IMR-90 (cell line): ENCODE results near the gene NINJ2. TPM values are rescaled to one million over a fixed set of nuclear protein-coding genes. Genes with fewer than 3 reads are reported as not detected.

Experiments
- ATAC-seq: fragments of 200-7000 bp; cut with Tn5 transposase; 2 replicates; pipeline ENCODE4 v1.9.1; 2020; ENCODE audit warnings: low read depth, mild to moderate bottlenecking, moderate library complexity
- BruUV-seq: library from RNA; stranded (reverse); fragments of 400-500 nt; replicated peaks from 2 replicates; lab custom pipeline; 2021; lab: Mats Ljungman, UMichigan
- CTCF ChIA-PET: fragments of 300-600 bp; formaldehyde crosslinking; extraction: SDS; loops from one replicate; lab custom pipeline; 2021; ENCODE audit warnings: antibody characterized with exemption; lab: Yijun Ruan, JAX
- POLR2A ChIA-PET: fragments of 300-600 bp; sonication (Branson Sonifier 250); formaldehyde crosslinking; loops from one replicate; lab custom pipeline; 2022; ENCODE audit warnings: antibody characterized with exemption; ENCODE audit not compliant: unreplicated experiment; lab: Charles Lee
- DNase-seq: peaks from one replicate; pipeline ENCODE4 v3.0.0; 2013
- H2AFZ ChIP-seq: replicated peaks from 2 replicates; pipeline ENCODE3; 2013; ENCODE audit warnings: low read length, mild to moderate bottlenecking; ENCODE audit not compliant: poor library complexity
- H2AK5ac ChIP-seq: 2 replicates; pipeline ENCODE4 v1.6.1; 2013; ENCODE audit warnings: low read depth, low read length, inconsistent platforms
- H2AK9ac ChIP-seq: replicated peaks from 2 replicates; pipeline ENCODE3; 2013; ENCODE audit warnings: mild to moderate bottlenecking, low read depth, low read length, moderate library complexity; ENCODE audit not compliant: poor library complexity
- H2BK120ac ChIP-seq: 2 replicates; pipeline ENCODE4 v1.6.1; 2013; ENCODE audit warnings: low read depth, low read length, inconsistent platforms
- H2BK15ac ChIP-seq: 3 replicates; pipeline ENCODE4 v1.6.1; 2013; ENCODE audit warnings: low read depth, low read length, inconsistent platforms
- H2BK20ac ChIP-seq: 2 replicates; pipeline ENCODE4 v1.6.1; 2013; ENCODE audit warnings: low read depth, mild to moderate bottlenecking, inconsistent platforms, low read length, moderate library complexity
- H2BK5ac ChIP-seq: 2 replicates; pipeline ENCODE4 v1.6.1; 2013; ENCODE audit warnings: mild to moderate bottlenecking, low read depth, low read length, inconsistent platforms; ENCODE audit not compliant: poor library complexity, severe bottlenecking
- H3K14ac ChIP-seq: replicated peaks from 2 replicates; pipeline ENCODE4 v1.6.1; 2013; ENCODE audit warnings: low read depth, low read length, inconsistent platforms
- H3K18ac ChIP-seq: 2 replicates; pipeline ENCODE4 v1.6.1; 2013; ENCODE audit warnings: low read depth, low read length, control low read depth
- H3K23ac ChIP-seq: 2 replicates; pipeline ENCODE4 v1.6.1; 2013; ENCODE audit warnings: low read depth, low read length, inconsistent platforms
- H3K27ac ChIP-seq: 2 replicates; pipeline ENCODE4 v1.5.1; 2013; ENCODE audit warnings: mild to moderate bottlenecking, control low read depth, low read length; ENCODE audit not compliant: insufficient read depth
- H3K27me3 ChIP-seq: 2 replicates; pipeline ENCODE4 v1.6.1; 2013; ENCODE audit warnings: low read length; ENCODE audit not compliant: control insufficient read depth, insufficient read depth
- H3K36me3 ChIP-seq: 2 replicates; pipeline ENCODE4 v1.6.1; 2013; ENCODE audit warnings: low read length, mixed read lengths; ENCODE audit not compliant: control insufficient read depth, insufficient read depth
- H3K4ac ChIP-seq: 2 replicates; pipeline ENCODE4 v1.6.1; 2013; ENCODE audit warnings: low read depth, low read length, inconsistent platforms
- H3K4me1 ChIP-seq: 2 replicates; pipeline ENCODE4 v1.6.1; 2013; ENCODE audit warnings: low read length, mixed read lengths; ENCODE audit not compliant: control insufficient read depth, insufficient read depth
- H3K4me2 ChIP-seq: 2 replicates; pipeline ENCODE4 v1.6.1; 2013; ENCODE audit warnings: low read depth, mild to moderate bottlenecking, control low read depth, low read length, moderate library complexity
- H3K4me3 ChIP-seq: 2 replicates; pipeline ENCODE4 v1.5.1; 2013; ENCODE audit warnings: low read depth, mild to moderate bottlenecking, control low read depth, low read length, moderate library complexity; ENCODE audit not compliant: insufficient read depth
- H3K56ac ChIP-seq: 2 replicates; pipeline ENCODE4 v1.6.1; 2013; ENCODE audit warnings: low read length, inconsistent platforms; ENCODE audit not compliant: insufficient read depth; ENCODE audit errors: extremely low read depth
- H3K79me1 ChIP-seq, 2 experiments: 2 replicates each; pipeline ENCODE4 v1.6.1; 2013; ENCODE audit warnings: low read length in 2 of 2, inconsistent platforms in 1 of 2, low read depth in 1 of 2
- H3K9ac ChIP-seq: 2 replicates; pipeline ENCODE4 v1.6.1; 2013; ENCODE audit warnings: low read depth, low read length, control low read depth
- H3K9me1 ChIP-seq: 2 replicates; pipeline ENCODE4 v1.6.1; 2013; ENCODE audit warnings: low read length, inconsistent platforms; ENCODE audit not compliant: insufficient read depth
- H3K9me3 ChIP-seq: 2 replicates; pipeline ENCODE4 v1.6.1; 2013; ENCODE audit warnings: low read length; ENCODE audit not compliant: control insufficient read depth, insufficient read depth
- H4K20me1 ChIP-seq: 2 replicates; pipeline ENCODE4 v1.6.1; 2013; ENCODE audit warnings: low read length, inconsistent platforms; ENCODE audit not compliant: insufficient read depth
- H4K5ac ChIP-seq: 2 replicates; pipeline ENCODE4 v1.6.1; 2013; ENCODE audit warnings: mild to moderate bottlenecking, low read depth, low read length, control low read depth
- H4K8ac ChIP-seq, 2 experiments: 2 replicates each; pipeline ENCODE4 v1.6.1; 2013; ENCODE audit warnings: low read depth in 2 of 2, low read length in 2 of 2, control low read depth in 1 of 2, inconsistent platforms in 1 of 2
- H4K91ac ChIP-seq: 2 replicates; pipeline ENCODE4 v1.6.1; 2013; ENCODE audit warnings: low read depth, low read length, inconsistent platforms; ENCODE audit not compliant: insufficient read depth
- BHLHE40 ChIP-seq: fragments of 150-350 bp; IDR thresholded peaks from 2 replicates; pipeline ENCODE4 v1.6.1; 2016; ENCODE audit warnings: mild to moderate bottlenecking, low read depth, low read length
- CEBPB ChIP-seq: IDR thresholded peaks from 2 replicates; pipeline ENCODE4 v1.6.1; 2012; ENCODE audit warnings: low read depth, low read length, improper control_type of control experiment
- CHD1 ChIP-seq: IDR thresholded peaks from 2 replicates; pipeline ENCODE4 v1.6.1; 2012; ENCODE audit warnings: low read depth, low read length, improper control_type of control experiment
- ELK1 ChIP-seq: fragments of 150-350 bp; IDR thresholded peaks from 2 replicates; pipeline ENCODE4 v1.6.1; 2016; ENCODE audit warnings: low read depth, mild to moderate bottlenecking, low read length, moderate library complexity, borderline replicate concordance
- FOS ChIP-seq: fragments of 150-350 bp; IDR thresholded peaks from 2 replicates; pipeline ENCODE4 v1.6.1; 2016; ENCODE audit warnings: low read depth, low read length
- MAFK ChIP-seq: IDR thresholded peaks from 2 replicates; pipeline ENCODE4 v1.6.1; 2012; ENCODE audit warnings: low read depth, low read length, improper control_type of control experiment
- MAZ ChIP-seq: IDR thresholded peaks from 2 replicates; pipeline ENCODE4 v1.6.1; 2012; ENCODE audit warnings: low read depth, mild to moderate bottlenecking, low read length, improper control_type of control experiment, moderate library complexity, borderline replicate concordance
- MXI1 ChIP-seq: IDR thresholded peaks from 2 replicates; pipeline ENCODE4 v1.6.1; 2012; ENCODE audit warnings: low read depth, mild to moderate bottlenecking, low read length, moderate library complexity, borderline replicate concordance
- NFE2L2 ChIP-seq: fragments of 150-350 bp; IDR thresholded peaks from 2 replicates; pipeline ENCODE4 v1.6.1; 2016; ENCODE audit warnings: low read depth, mild to moderate bottlenecking, low read length
- POLR2A ChIP-seq: IDR thresholded peaks from 2 replicates; pipeline ENCODE4 v1.6.1; 2012; ENCODE audit warnings: mild to moderate bottlenecking, low read depth, low read length
- RAD21 ChIP-seq: IDR thresholded peaks from 2 replicates; pipeline ENCODE4 v1.6.1; 2012; ENCODE audit warnings: low read length, improper control_type of control experiment
- RCOR1 ChIP-seq: IDR thresholded peaks from 2 replicates; pipeline ENCODE4 v1.6.1; 2012; ENCODE audit warnings: mild to moderate bottlenecking, low read length, improper control_type of control experiment; ENCODE audit not compliant: insufficient replicate concordance
- RFX5 ChIP-seq: IDR thresholded peaks from 2 replicates; pipeline ENCODE4 v1.8.0; 2012; ENCODE audit warnings: low read depth, mild to moderate bottlenecking, low read length, moderate library complexity
- SMC3 ChIP-seq: fragments of 150-350 bp; IDR thresholded peaks from 2 replicates; pipeline ENCODE4 v1.6.1; 2016; ENCODE audit warnings: low read depth, mild to moderate bottlenecking, antibody characterized with exemption, low read length, moderate library complexity
- USF2 ChIP-seq: fragments of 150-350 bp; IDR thresholded peaks from 2 replicates; pipeline ENCODE4 v1.6.1; 2017; ENCODE audit warnings: mild to moderate bottlenecking, antibody characterized with exemption, low read length, low read depth
- WGBS, 2 experiments: methylation state at CpG; one replicate each; pipeline versions ENCODE4 v1.1.5 to v1.1.7; 2013; ENCODE audit warnings: missing lambda C conversion rate in 2 of 2; ENCODE audit not compliant: insufficient read length in 1 of 2; ENCODE audit errors: extremely low coverage in 2 of 2; 5-methylcytosine and 5-hydroxymethylcytosine counted together
- dilution Hi-C: fragments of 300-500 bp; cut with HindIII; formaldehyde crosslinking; loops from one replicate; pipeline ENCODE4 v1.14.3; 2018; ENCODE audit warnings: low sequenced_read_pairs; ENCODE audit not compliant: unreplicated experiment
- in situ Hi-C: fragments of 300-500 bp; cut with MboI; formaldehyde crosslinking; loops from 3 replicates; pipeline ENCODE4 v1.14.3; 2019; ENCODE audit warnings: low sequenced_read_pairs, inconsistent platforms, mixed read lengths
- intact Hi-C: fragments of 100-400 bp; cut with micrococcal nuclease; formaldehyde crosslinking; loops from 2 replicates; pipeline ENCODE4 v1.10.0; 2022
- polyA plus RNA-seq, 3 experiments: library from polyadenylated mRNA; depleted of rRNA; stranded (reverse); fragments of >200 nt; gene quantifications; 2 replicates each; pipeline ENCODE4 v1.2.3, GENCODE V29; 2012; ENCODE audit warnings: low replicate concordance in 1 of 3
- total RNA-seq: library from RNA; depleted of rRNA; stranded (reverse); fragments of >200 nt; gene quantifications from 2 replicates; pipeline ENCODE4 v1.2.3, GENCODE V29; 2012
- TF ChIP-seq, protein P1 (sequence below): conservative IDR thresholded peaks from 2 replicates; pipeline ENCODE4 v1.5.1; 2012; ENCODE audit warnings: mild to moderate bottlenecking, low read depth, low read length, improper control_type of control experiment

Gene NINJ2
- total and polyA plus RNA-seq, 2 of the 4 experiments (the other 2 are of a cell fraction): not detected

DNA sequence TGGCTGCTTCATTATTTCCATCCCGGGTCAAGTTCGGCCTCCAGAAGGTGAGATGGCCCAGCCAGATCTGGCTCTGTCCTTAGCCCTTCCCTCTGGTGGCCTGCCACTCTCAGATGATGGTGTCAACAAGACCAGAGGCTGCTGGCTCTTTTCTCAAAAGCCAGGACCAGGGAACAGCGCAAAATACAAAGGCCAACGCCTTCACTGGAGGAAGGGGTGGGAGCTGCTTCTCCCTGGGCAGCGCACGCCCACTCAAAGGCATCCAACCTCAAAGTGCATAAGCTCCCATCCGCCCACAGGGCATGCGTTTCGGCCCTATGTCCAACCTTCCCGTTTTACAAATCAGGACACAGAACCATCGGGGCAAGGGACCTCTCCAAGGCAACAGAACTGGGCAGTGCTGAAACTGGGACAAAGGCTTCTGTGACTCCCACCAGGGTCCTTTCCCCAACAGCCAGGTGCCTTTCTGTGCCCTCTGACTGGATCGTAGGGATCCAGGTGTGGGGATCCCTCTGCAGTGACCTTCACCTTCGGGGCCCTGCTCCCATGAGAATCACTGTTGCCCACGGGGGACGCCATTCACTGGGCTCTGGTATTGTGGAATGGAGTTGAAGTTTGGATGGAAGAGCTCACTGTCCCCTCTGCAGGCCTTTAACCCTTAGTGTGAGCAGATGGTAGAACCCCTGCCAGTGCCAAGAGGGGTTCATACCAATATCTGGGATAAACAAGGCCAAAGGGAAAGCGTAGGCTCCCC lies 76.8 kb downstream of the NINJ2 start:
- in situ Hi-C loops (no loop called here), dilution Hi-C loops (no loop called here), intact Hi-C loops (no loop called here)
- Histone ChIP-seq H3K27me3 (peaks cover 35% of the 10 kb centered on the region), H4K5ac (no peak overlapping the region), H2BK5ac (no peak overlapping the region), H4K8ac (no peak overlapping the region), H3K9ac (no peak overlapping the region), H3K4me3 (no peak overlapping the region), H3K4me2 (no peak overlapping the region), H3K4me1 (no peaks in the 10 kb centered on the region), H2BK15ac (no peak overlapping the region), H2BK120ac (no peak overlapping the region), H3K36me3 (no peaks in the 10 kb centered on the region), H3K14ac (no peak overlapping the region), H3K9me1 (no peaks in the 10 kb centered on the region), H2BK20ac (no peak overlapping the region), H3K18ac (no peak overlapping the region), H2AK9ac (no peak overlapping the region), H2AFZ (no peak overlapping the region), H3K79me1 (no peaks in the 10 kb centered on the region), H3K9me3 (peaks cover 5% of the 10 kb centered on the region; the same call in 1 of the 2 replicates), H3K27ac (no peak overlapping the region), H3K23ac (no peak overlapping the region), H3K56ac (no peak overlapping the region), H4K91ac (no peak overlapping the region), H4K20me1 (no peaks in the 10 kb centered on the region), H3K4ac (no peak overlapping the region), H2AK5ac (no peak overlapping the region)
- WGBS, 2 experiments: 81% methylated on average over 8 of the region's 16 CpGs; no CpG with 5 or more reads in 1 of the 2 experiments
- TF ChIP-seq CEBPB (no peak), BHLHE40 (no peak), CHD1 (no peak), RAD21 (no peak), SMC3 (no peak), RCOR1 (no peak), USF2 (no peak), MAZ (no peak), ELK1 (no peak), MXI1 (no peak), POLR2A (no peak), RFX5 (no peak), MAFK (no peak), FOS (no peak), NFE2L2 (no peak)
- TF ChIP-seq, protein P1, sequence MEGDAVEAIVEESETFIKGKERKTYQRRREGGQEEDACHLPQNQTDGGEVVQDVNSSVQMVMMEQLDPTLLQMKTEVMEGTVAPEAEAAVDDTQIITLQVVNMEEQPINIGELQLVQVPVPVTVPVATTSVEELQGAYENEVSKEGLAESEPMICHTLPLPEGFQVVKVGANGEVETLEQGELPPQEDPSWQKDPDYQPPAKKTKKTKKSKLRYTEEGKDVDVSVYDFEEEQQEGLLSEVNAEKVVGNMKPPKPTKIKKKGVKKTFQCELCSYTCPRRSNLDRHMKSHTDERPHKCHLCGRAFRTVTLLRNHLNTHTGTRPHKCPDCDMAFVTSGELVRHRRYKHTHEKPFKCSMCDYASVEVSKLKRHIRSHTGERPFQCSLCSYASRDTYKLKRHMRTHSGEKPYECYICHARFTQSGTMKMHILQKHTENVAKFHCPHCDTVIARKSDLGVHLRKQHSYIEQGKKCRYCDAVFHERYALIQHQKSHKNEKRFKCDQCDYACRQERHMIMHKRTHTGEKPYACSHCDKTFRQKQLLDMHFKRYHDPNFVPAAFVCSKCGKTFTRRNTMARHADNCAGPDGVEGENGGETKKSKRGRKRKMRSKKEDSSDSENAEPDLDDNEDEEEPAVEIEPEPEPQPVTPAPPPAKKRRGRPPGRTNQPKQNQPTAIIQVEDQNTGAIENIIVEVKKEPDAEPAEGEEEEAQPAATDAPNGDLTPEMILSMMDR: no peak
- ChIA-PET CTCF (no interaction called here), POLR2A (no interaction called here)
- DNase-seq (no peak), ATAC-seq (no peak)
- no TSS peak for BruUV-seq
